ENCODE results near the gene ARHGEF9.
A peak's percentile ranks its signal among the peaks of the same experiment; 100 is the strongest.
"Not testable (repeated sequence)": the region's sequence is repeated elsewhere in the genome, so short reads cannot be mapped to it uniquely, and the experiment has no call there.

ARHGEF9 gene

GRCh38 chrX:63784902-63785707, at the start of gene ARHGEF9:
Gene ARHGEF9, minus strand, starts transcription at chrX:63785214. Its CDS starts 69 bp downstream, at chrX:63785145.
- no peak for DNase-seq

- DNase-seq = not testable (repeated sequence)
Observed at GRCh38 chrX:63825446-63825845, 40.4 kb upstream of the ARHGEF9 start.

- DNase-seq = no peak
Observed at GRCh38 chrX:63818156-63818555, 33.1 kb upstream of the ARHGEF9 start.

GRCh38 chrX:63817696-63818095, 32.7 kb upstream of the ARHGEF9 start:
- DNase-seq = no peak

GRCh38 chrX:63812823-63813222, 27.8 kb upstream of the ARHGEF9 start:
- DNase-seq = no peak

GRCh38 chrX:63810746-63811145, 25.7 kb upstream of the ARHGEF9 start:
- DNase-seq = no peak

- no peak for DNase-seq
Observed at GRCh38 chrX:63809173-63809572, 24.2 kb upstream of the ARHGEF9 start.

GRCh38 chrX:63795406-63795805, 10.4 kb upstream of the ARHGEF9 start:
- DNase-seq = not testable (repeated sequence)

GRCh38 chrX:63785708-63786040, 660 bp upstream of the ARHGEF9 start:
- DNase-seq = no peak

- DNase-seq = no peak
Observed at GRCh38 chrX:63784346-63784901, 590 bp downstream of the ARHGEF9 start.

GRCh38 chrX:63782515-63782914, 2.5 kb downstream of the ARHGEF9 start:
- no peak for DNase-seq

GRCh38 chrX:63768760-63769159, 16.3 kb downstream of the ARHGEF9 start:
- no peak for DNase-seq

- DNase-seq = no peak
Observed at GRCh38 chrX:63765712-63766111, 19.3 kb downstream of the ARHGEF9 start.

- no peak for DNase-seq
Observed at GRCh38 chrX:63764946-63765345, 20.1 kb downstream of the ARHGEF9 start.

- peak; percentile 5 for DNase-seq
Observed at GRCh38 chrX:63761639-63762038, 23.4 kb downstream of the ARHGEF9 start.

GRCh38 chrX:63758011-63758410, 27.0 kb downstream of the ARHGEF9 start:
- no peak for DNase-seq

GRCh38 chrX:63755892-63756291, 29.1 kb downstream of the ARHGEF9 start:
- DNase-seq = no peak

- DNase-seq = peak; percentile 90
Observed at GRCh38 chrX:63754860-63755579, 30.0 kb downstream of the ARHGEF9 start.

- peak; percentile 39 for DNase-seq
Observed at GRCh38 chrX:63754136-63754859, 30.7 kb downstream of the ARHGEF9 start.

GRCh38 chrX:63751481-63751880, 33.5 kb downstream of the ARHGEF9 start:
- DNase-seq = no peak

GRCh38 chrX:63750811-63751210, 34.2 kb downstream of the ARHGEF9 start:
- DNase-seq = no peak

GRCh38 chrX:63747331-63747730, 37.7 kb downstream of the ARHGEF9 start:
- no peak for DNase-seq

- no peak for DNase-seq
Observed at GRCh38 chrX:63746715-63747114, 38.3 kb downstream of the ARHGEF9 start.

Data from hematopoietic multipotent progenitor cell treated with erythropoietin and hydrocortisone succinate and interleukin-3 and kit ligand, for 8 days (in vitro differentiated cells).